ENCODE data around the gene RNF11.
"Not testable (repeated sequence)": the region's sequence is repeated elsewhere in the genome, so short reads cannot be mapped to it uniquely, and the experiment has no call there.

RNF11 gene

DNA sequence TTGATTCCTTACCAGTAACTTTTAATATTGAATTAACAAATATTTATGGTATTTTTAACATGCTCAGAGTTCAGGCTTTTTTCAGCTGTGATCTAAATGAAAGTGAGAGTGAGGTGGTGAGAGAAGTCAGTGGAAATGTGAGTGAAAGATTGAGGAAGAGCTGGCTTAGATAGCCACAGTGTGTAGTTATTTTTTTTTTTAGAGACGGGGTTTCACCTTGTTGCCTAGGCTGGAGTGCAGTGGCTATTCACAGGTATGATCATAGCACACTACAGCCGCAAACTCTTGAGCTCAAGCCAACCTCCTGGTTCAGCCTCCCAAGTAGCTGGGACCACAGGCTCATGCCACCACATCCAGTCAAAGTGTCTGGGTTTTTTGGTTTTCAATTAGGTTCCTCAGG is 10.9 kb downstream of the RNF11 start:
- DNase-seq (ENCODE audit: extremely low read depth, low read depth), result no peak
- H3K4me3 ChIP-seq (replicated peaks; ENCODE audit: low read depth, low read length), result no peak overlapping the region
- TF ChIP-seq, protein P1, sequence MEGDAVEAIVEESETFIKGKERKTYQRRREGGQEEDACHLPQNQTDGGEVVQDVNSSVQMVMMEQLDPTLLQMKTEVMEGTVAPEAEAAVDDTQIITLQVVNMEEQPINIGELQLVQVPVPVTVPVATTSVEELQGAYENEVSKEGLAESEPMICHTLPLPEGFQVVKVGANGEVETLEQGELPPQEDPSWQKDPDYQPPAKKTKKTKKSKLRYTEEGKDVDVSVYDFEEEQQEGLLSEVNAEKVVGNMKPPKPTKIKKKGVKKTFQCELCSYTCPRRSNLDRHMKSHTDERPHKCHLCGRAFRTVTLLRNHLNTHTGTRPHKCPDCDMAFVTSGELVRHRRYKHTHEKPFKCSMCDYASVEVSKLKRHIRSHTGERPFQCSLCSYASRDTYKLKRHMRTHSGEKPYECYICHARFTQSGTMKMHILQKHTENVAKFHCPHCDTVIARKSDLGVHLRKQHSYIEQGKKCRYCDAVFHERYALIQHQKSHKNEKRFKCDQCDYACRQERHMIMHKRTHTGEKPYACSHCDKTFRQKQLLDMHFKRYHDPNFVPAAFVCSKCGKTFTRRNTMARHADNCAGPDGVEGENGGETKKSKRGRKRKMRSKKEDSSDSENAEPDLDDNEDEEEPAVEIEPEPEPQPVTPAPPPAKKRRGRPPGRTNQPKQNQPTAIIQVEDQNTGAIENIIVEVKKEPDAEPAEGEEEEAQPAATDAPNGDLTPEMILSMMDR (IDR thresholded peaks at IDR 0.05; ENCODE audit: low read depth, low read length, missing control alignments), result no peak

DNA sequence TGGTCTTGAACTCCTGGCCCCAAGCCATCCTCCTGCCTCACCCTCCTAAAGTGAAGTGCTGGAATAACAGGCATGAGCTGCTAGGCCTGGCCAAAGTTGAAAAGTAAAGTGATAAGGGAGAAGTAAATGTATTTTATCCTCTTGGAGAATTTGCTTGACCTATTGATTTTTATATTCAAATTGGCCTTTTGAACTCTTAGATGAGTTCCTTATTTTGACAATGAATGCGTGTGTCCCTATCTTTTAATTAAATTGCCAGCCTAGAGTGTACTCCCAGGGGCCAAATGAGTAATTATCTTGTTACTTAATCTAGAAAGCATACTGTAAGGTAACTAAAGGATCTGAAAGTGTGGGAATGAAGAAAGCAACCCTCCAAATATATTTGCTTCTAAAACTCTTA is 11.4 kb downstream of the RNF11 start:
- TF ChIP-seq, protein P1 (IDR thresholded peaks at IDR 0.05; ENCODE audit: low read depth, low read length, missing control alignments), result no peak
- DNase-seq (ENCODE audit: extremely low read depth, low read depth), result no peak
- H3K4me3 ChIP-seq (replicated peaks; ENCODE audit: low read depth, low read length), result no peak overlapping the region

DNA sequence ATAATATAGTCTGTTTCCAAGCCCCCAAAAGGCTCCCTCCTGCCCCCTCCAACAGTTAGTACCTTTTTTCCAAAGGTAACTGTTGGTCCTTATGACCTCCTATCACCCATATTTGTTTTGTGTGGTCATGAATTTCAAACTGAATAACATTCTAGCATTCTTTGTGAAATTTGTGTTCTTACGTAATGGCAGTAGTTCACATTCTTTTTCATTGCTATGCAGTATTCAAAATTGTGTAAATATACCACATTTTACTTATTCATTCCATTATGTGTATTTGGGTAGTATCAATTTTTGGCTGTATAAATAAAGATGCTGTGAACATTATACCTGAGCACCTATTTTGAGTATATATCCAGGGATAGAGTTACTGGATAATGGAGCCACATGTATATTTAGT is 13.4 kb downstream of the RNF11 start:
- TF ChIP-seq, protein P1 (IDR thresholded peaks at IDR 0.05; ENCODE audit: low read depth, low read length, missing control alignments), result no peak
- no peak for DNase-seq (ENCODE audit: extremely low read depth, low read depth)
- H3K4me3 ChIP-seq (replicated peaks; ENCODE audit: low read depth, low read length), result no peak overlapping the region

DNA sequence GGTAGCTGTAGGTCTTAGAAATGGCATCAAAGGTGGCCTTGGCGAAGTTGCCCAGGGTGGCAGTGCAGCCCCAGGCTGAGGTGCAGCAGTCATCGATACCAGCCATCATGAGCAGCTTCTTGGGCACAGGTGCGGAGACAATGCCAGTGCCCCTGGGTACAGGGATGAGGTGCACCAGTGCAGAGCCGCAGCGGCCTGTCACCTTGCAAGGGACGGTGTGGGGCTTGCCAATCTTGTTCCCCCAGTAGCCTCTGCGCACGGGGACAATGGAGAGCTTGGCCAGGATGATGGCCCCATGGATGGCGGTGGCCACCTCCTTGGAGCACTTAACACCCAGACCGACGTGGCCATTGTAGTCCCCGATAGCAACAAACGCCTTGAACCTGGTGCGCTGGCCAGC is 14.7 kb downstream of the RNF11 start:
- not testable (repeated sequence) for H3K4me3 ChIP-seq (replicated peaks; ENCODE audit: low read depth, low read length); DNase-seq (ENCODE audit: extremely low read depth, low read depth)

DNA sequence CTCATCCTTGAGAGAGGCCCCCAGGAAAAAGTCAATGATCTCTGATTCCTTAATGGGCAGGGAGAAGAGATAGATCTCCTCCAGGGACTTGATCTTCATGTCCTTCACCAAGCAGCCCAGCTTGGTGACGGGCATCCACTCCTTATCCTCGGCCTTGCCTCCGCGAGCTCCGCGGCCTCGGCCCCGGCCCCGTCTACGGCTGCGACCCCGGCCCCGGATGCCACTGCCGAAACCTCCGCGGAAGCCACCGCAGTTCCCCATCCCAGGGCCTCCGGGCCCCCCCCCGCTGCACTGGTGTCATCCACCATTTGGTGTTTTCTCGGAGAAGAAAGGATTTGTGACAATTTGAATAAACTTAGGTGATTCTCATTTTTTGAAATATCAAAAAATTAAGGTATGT is 15.1 kb downstream of the RNF11 start:
- not testable (repeated sequence) for H3K4me3 ChIP-seq (replicated peaks; ENCODE audit: low read depth, low read length); DNase-seq (ENCODE audit: extremely low read depth, low read depth)

DNA sequence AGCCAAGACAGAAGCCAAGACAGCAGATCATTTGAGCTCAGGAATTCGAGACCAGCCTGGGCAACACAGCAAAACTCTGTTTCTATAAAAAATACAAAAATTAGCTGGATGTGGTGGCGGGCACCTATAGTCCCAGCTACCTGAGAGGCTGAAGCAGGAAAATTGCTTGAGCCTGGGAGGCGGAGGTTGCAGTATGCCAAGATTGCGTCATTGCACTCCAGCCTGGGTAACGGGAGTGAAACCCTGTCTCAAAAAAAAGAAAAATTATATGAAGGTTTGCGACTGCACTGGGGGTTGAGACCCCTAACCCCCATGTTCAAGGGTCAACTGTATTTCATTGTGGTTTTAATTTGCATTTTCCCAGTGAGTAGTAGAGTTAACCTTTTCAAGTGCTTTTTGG is 16.3 kb downstream of the RNF11 start:
- TF ChIP-seq, protein P1 (IDR thresholded peaks at IDR 0.05; ENCODE audit: low read depth, low read length, missing control alignments), result no peak

DNA sequence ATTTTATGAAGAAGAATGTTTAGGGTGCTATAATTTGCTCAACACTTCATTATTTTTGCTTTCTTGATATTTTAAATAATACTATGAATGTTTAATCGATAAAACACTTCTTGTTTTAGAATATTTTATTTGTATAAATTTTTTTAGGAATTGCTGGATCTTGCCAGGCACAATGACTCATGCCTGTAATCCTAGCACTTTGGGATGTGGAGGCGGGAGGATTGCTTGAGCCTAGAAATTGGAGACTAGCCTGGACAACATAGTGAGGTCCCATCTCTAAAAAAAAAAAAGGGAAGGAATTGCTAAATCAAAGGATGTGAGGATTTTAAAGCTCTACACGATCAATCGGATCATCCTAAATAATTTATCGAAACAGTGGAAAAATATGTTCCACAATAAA is 17.6 kb downstream of the RNF11 start:
- no peak overlapping the region for H3K4me3 ChIP-seq (replicated peaks; ENCODE audit: low read depth, low read length)
- DNase-seq (ENCODE audit: extremely low read depth, low read depth), result no peak
- TF ChIP-seq, protein P1 (IDR thresholded peaks at IDR 0.05; ENCODE audit: low read depth, low read length, missing control alignments), result no peak

More for the DNA sequence above, 16.3 kb downstream of the RNF11 start:
- no peak overlapping the region for H3K4me3 ChIP-seq (replicated peaks; ENCODE audit: low read depth, low read length)
- DNase-seq (ENCODE audit: extremely low read depth, low read depth), result no peak

DNA sequence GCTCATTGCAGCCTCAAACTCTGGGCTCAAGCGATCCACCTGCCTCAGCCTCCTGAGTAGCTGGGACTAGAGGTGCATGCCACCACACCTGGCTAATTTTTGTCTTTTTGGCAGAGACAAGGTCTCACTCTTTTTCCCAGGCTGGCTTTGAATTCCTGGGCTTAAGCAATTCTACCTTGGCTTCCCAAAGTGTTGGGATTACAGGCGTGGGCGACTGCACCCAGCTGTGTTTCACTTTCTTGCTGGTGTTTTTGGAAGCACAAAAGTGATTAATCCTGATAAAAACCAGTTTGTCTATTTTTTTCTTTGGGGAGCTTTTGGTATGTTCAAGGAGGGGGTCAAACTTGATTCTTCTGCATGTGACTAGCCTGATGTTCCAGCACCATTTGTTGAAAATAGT is 19.3 kb downstream of the RNF11 start:
- DNase-seq (ENCODE audit: extremely low read depth, low read depth), result no peak
- TF ChIP-seq, protein P1 (IDR thresholded peaks at IDR 0.05; ENCODE audit: low read depth, low read length, missing control alignments), result no peak
- no peak overlapping the region for H3K4me3 ChIP-seq (replicated peaks; ENCODE audit: low read depth, low read length)
